HG03520 (cell line): ENCODE results near the gene ARRB1.

Experiments
- ATAC-seq: cut with Tn5 transposase; IDR thresholded peaks from one replicate; pipeline ENCODE4 v1.9.1; 2021; ENCODE audit warnings: mild to moderate bottlenecking, moderate library complexity; ENCODE audit not compliant: unreplicated experiment

The ARRB1 gene

GRCh38 chr11:75303544-75304224, 47.8 kb downstream of the ARRB1 start:
- no peak for ATAC-seq

GRCh38 chr11:75302371-75302770, 49.1 kb downstream of the ARRB1 start:
- no peak for ATAC-seq

GRCh38 chr11:75301601-75302345, 49.7 kb downstream of the ARRB1 start:
- ATAC-seq: no peak

GRCh38 chr11:75301131-75301530, 50.3 kb downstream of the ARRB1 start:
- ATAC-seq: no peak

- no peak for ATAC-seq
Observed at GRCh38 chr11:75298976-75299260, 52.5 kb downstream of the ARRB1 start.

- no peak for ATAC-seq
Observed at GRCh38 chr11:75298191-75298975, 53.1 kb downstream of the ARRB1 start.

- ATAC-seq: no peak
Observed at GRCh38 chr11:75293903-75294302, 57.6 kb downstream of the ARRB1 start.

- ATAC-seq: no peak
Observed at GRCh38 chr11:75292943-75293342, 58.5 kb downstream of the ARRB1 start.

- ATAC-seq: no peak
Observed at GRCh38 chr11:75291741-75292140, 59.7 kb downstream of the ARRB1 start.

- ATAC-seq: no peak
Observed at GRCh38 chr11:75289919-75290318, 61.5 kb downstream of the ARRB1 start.

- ATAC-seq: no peak
Observed at GRCh38 chr11:75289511-75289760, 62.0 kb downstream of the ARRB1 start.

- no peak for ATAC-seq
Observed at GRCh38 chr11:75287579-75287978, 63.9 kb downstream of the ARRB1 start.

- ATAC-seq: no peak
Observed at GRCh38 chr11:75286826-75287465, 64.5 kb downstream of the ARRB1 start.

GRCh38 chr11:75285776-75286360, 65.6 kb downstream of the ARRB1 start:
- ATAC-seq: no peak

GRCh38 chr11:75283391-75283931, 68.0 kb downstream of the ARRB1 start:
- no peak for ATAC-seq

- ATAC-seq: no peak
Observed at GRCh38 chr11:75281469-75282095, 69.9 kb downstream of the ARRB1 start.

GRCh38 chr11:75280770-75281468, 70.5 kb downstream of the ARRB1 start:
- no peak for ATAC-seq

- ATAC-seq: no peak
Observed at GRCh38 chr11:75280227-75280701, 71.2 kb downstream of the ARRB1 start.

- ATAC-seq: no peak
Observed at GRCh38 chr11:75279273-75279672, 72.2 kb downstream of the ARRB1 start.
